ENCODE measurements around the gene GCGR. TPM values are rescaled to one million over a fixed set of nuclear protein-coding genes. Genes with fewer than 3 reads are reported as not detected.

GCGR gene
- total and polyA plus RNA-seq, 2 of the 13 experiments (the other 11 are each of a cell fraction or from before 2014, with no cell fraction given), result 0.04 to 0.13 TPM

- TF ChIP-seq UBTF (CRISPR knock-in tag; IDR thresholded peaks at IDR 0.05) (peak; percentile 88), ZBTB44 (CRISPR knock-in tag; IDR thresholded peaks at IDR 0.05) (peak; percentile 65; the same call in 1 of the 2 replicates), HCFC1 (IDR thresholded peaks at IDR 0.05; ENCODE audit: low read depth, low read length) (peak; percentile 65), ZNF629 (CRISPR knock-in tag; conservative IDR thresholded peaks at IDR 0.05) (no peak; the same call in 1 of the 2 replicates), SAP130 (CRISPR knock-in tag; IDR thresholded peaks at IDR 0.05; ENCODE audit: low read depth) (peak; percentile 97), ZBTB7A (CRISPR knock-in tag; IDR thresholded peaks at IDR 0.05) (peak; percentile 96), FOSL1 (CRISPR knock-in tag; IDR thresholded peaks at IDR 0.05; ENCODE audit: borderline replicate concordance) (no peak), RBM39 (IDR thresholded peaks at IDR 0.05; ENCODE audit: low read depth, low read length, poor library complexity, severe bottlenecking) (peak; percentile 71), DNMT3B (CRISPR knock-in tag; conservative IDR thresholded peaks at IDR 0.05) (peak; percentile 95), ZNF337 (CRISPR knock-in tag; IDR thresholded peaks at IDR 0.05; ENCODE audit: borderline replicate concordance, low read depth) (0 out of 2 replicates have a peak, but pooled peaks have one; percentile 60), ZNF552 (CRISPR knock-in tag; IDR thresholded peaks at IDR 0.05; ENCODE audit: borderline replicate concordance) (no peak; the same call in 1 of the 2 replicates), KDM1A (CRISPR knock-in tag; IDR thresholded peaks at IDR 0.05) (no peak), SMAD3 (CRISPR knock-in tag; IDR thresholded peaks at IDR 0.05) (peak; percentile 51; the same call in 1 of the 2 replicates), KAT7 (CRISPR knock-in tag; IDR thresholded peaks at IDR 0.05; ENCODE audit: borderline replicate concordance) (peak; percentile 44; the same call in 1 of the 2 replicates), E2F2 (CRISPR knock-in tag; IDR thresholded peaks at IDR 0.05; ENCODE audit: borderline replicate concordance) (0 out of 2 replicates have a peak, but pooled peaks have one; percentile 48), ZNF776 (CRISPR knock-in tag; IDR thresholded peaks at IDR 0.05) (peak; percentile 99), ZNF354B (CRISPR knock-in tag; IDR thresholded peaks at IDR 0.05) (no peak), ZNF17 (CRISPR knock-in tag; IDR thresholded peaks at IDR 0.05) (no peak), SOX6 (IDR thresholded peaks at IDR 0.05) (no peak), SOX6 (CRISPR knock-in tag; IDR thresholded peaks at IDR 0.05) (peak; percentile 86), ZNF18 (CRISPR knock-in tag; IDR thresholded peaks at IDR 0.05; ENCODE audit: insufficient replicate concordance) (no peak), MLLT10 (CRISPR knock-in tag; IDR thresholded peaks at IDR 0.05) (no peak), FOXM1 (CRISPR knock-in tag; IDR thresholded peaks at IDR 0.05) (peak; percentile 46; the same call in 1 of the 2 replicates), ZNF557 (CRISPR knock-in tag; IDR thresholded peaks at IDR 0.05) (no peak), HDAC1 (CRISPR knock-in tag; IDR thresholded peaks at IDR 0.05) (peak; percentile 97)
Measured at GRCh38 chr17:81860756-81861568, 57.0 kb downstream of the GCGR start (continued).

Measured in HepG2 (cell line).